ENCODE results near the gene CFLAR. TPM values are rescaled to one million over a fixed set of nuclear protein-coding genes. Genes with fewer than 3 reads are reported as not detected.

Gene CFLAR
- total and polyA plus RNA-seq, 2 of the 4 experiments (the other 2 are of a cell fraction): 29.2 to 59.9 TPM

DNA sequence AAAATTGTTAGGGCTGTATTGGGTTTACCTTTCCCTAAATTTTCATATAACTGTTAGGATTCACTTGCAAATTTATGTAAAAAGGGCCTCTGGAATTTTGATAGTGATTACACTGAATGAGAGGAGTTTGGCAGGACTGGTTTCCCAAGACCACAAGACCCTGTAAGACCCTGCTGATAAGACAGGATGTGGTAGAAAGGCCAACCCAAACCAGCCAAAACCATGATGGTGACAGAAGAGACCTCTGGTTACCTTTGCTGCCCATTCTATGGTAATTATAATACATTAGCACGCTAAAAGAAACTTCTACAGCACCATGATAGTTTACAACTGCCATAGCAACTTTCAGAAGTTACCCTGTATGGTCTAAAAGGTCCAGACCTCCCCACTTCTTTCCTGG is 58.7 kb downstream of the CFLAR start:
- no peak overlapping the region for H3K23ac ChIP-seq (ENCODE audit: low read depth, low read length)
- no peak overlapping the region for H3K4ac ChIP-seq (ENCODE audit: low read depth, low read length)
- TF ChIP-seq RCOR1 (IDR thresholded peaks at IDR 0.05; ENCODE audit: insufficient replicate concordance, low read length): no peak
- no peak for TF ChIP-seq CEBPB (IDR thresholded peaks at IDR 0.05; ENCODE audit: low read depth, low read length)
- TF ChIP-seq CHD1 (IDR thresholded peaks at IDR 0.05; ENCODE audit: low read depth, low read length): no peak
- no peak for TF ChIP-seq BHLHE40 (IDR thresholded peaks at IDR 0.05; ENCODE audit: low read depth, low read length)
- TF ChIP-seq RFX5 (IDR thresholded peaks at IDR 0.05; ENCODE audit: low read depth, low read length): no peak
- no peaks in the 10 kb centered on the region for H3K36me3 ChIP-seq (ENCODE audit: control insufficient read depth, insufficient read depth, low read length)
- no peaks in the 10 kb centered on the region for H3K27me3 ChIP-seq (ENCODE audit: control insufficient read depth, insufficient read depth, low read length)
- DNase-seq (no peak), ATAC-seq (ENCODE audit: low read depth) (no peak)
- no peak overlapping the region for H3K14ac ChIP-seq (replicated peaks; ENCODE audit: low read depth, low read length)
- H4K8ac ChIP-seq (ENCODE audit: low read depth in 2 of 2, low read length in 2 of 2): no peak overlapping the region
- POLR2A ChIA-PET (ENCODE audit: unreplicated experiment): no interaction called here
- H4K20me1 ChIP-seq (ENCODE audit: insufficient read depth, low read length): no peaks in the 10 kb centered on the region
- intact Hi-C loops (cut with micrococcal nuclease): loop anchor here (5.0 kb wide), 1 partner anchor 102 kb away; the partner anchor contains the start of genes HYCC2 and NDUFB3
- no peak overlapping the region for H4K91ac ChIP-seq (ENCODE audit: insufficient read depth, low read depth, low read length)
- H3K9ac ChIP-seq (ENCODE audit: low read depth, low read length): no peak overlapping the region
- H2BK15ac ChIP-seq (ENCODE audit: low read depth, low read length): no peak overlapping the region
- no peak overlapping the region for H3K56ac ChIP-seq (ENCODE audit: extremely low read depth, insufficient read depth, low read length)
- no peak overlapping the region for H3K27ac ChIP-seq (ENCODE audit: insufficient read depth, low read length)
- H3K18ac ChIP-seq (ENCODE audit: low read depth, low read length): no peak overlapping the region
- no peak overlapping the region for H3K4me2 ChIP-seq (ENCODE audit: low read depth, low read length)
- H2AK9ac ChIP-seq (replicated peaks; ENCODE audit: low read depth, low read length, poor library complexity): no peak overlapping the region
- H2BK120ac ChIP-seq (ENCODE audit: low read depth, low read length): no peak overlapping the region
- BruUV-seq (replicated peaks): no TSS peak
- in situ Hi-C loops (cut with MboI; ENCODE audit: low sequenced_read_pairs): loop anchor here (5.0 kb wide), 1 partner anchor 267 kb away; no protein-coding TSS in a partner anchor
- no peak overlapping the region for H2AK5ac ChIP-seq (ENCODE audit: low read depth, low read length)
- CTCF ChIA-PET: no interaction called here
- H3K4me1 ChIP-seq (ENCODE audit: control insufficient read depth, insufficient read depth, low read length): no peaks in the 10 kb centered on the region
- no peak overlapping the region for H3K4me3 ChIP-seq (ENCODE audit: insufficient read depth, low read depth, low read length)
- H3K9me1 ChIP-seq (ENCODE audit: insufficient read depth, low read length): no peaks in the 10 kb centered on the region
- no peaks in the 10 kb centered on the region for H3K9me3 ChIP-seq (ENCODE audit: control insufficient read depth, insufficient read depth, low read length)
- H2BK20ac ChIP-seq (ENCODE audit: low read depth, low read length): no peak overlapping the region
- H2AFZ ChIP-seq (replicated peaks; ENCODE audit: low read length, poor library complexity): no peak overlapping the region
- H2BK5ac ChIP-seq (ENCODE audit: low read depth, low read length, poor library complexity, severe bottlenecking): no peak overlapping the region
- no peak overlapping the region for H4K5ac ChIP-seq (ENCODE audit: low read depth, low read length)
- H3K79me1 ChIP-seq (ENCODE audit: low read depth in 1 of 2, low read length in 2 of 2): no peaks in the 10 kb centered on the region
- dilution Hi-C loops (cut with HindIII; ENCODE audit: low sequenced_read_pairs, unreplicated experiment): no loop called here
- WGBS, 2 experiments (ENCODE audit: extremely low coverage in 2 of 2, insufficient read length in 1 of 2): no CpG with 5 or more reads among the region's 1 CpG

All from IMR-90 (cell line).